Ovary (tissue), 9 donors: ENCODE measurements around the gene SZT2. TPM values are rescaled to one million over a fixed set of nuclear protein-coding genes. Genes with fewer than 3 reads are reported as not detected.

Experiments
- DNase-seq, 5 donors: peaks; one replicate each; pipeline ENCODE4 v3.0.0-alpha.2; 2019 to 2020
- H3K27ac ChIP-seq, 2 donors: fragments of 200-600 bp; one replicate each; pipeline versions ENCODE4 v1.5.1 to v1.8.0; 2019 to 2022
- H3K27me3 ChIP-seq: fragments of 200-600 bp; one replicate; pipeline ENCODE4 v1.8.0; 2022
- H3K36me3 ChIP-seq: fragments of 200-600 bp; sonication (generic); one replicate; pipeline ENCODE4 v1.5.1; 2019
- H3K4me1 ChIP-seq: one replicate; pipeline ENCODE4 v1.8.1; 2013; ENCODE audit warnings: mild to moderate bottlenecking, moderate library complexity; ENCODE audit not compliant: insufficient read depth
- H3K4me3 ChIP-seq: fragments of 200-600 bp; sonication (generic); one replicate; pipeline ENCODE4 v1.5.1; 2017
- H3K9me3 ChIP-seq, 2 donors: fragments of 200-600 bp in 1 of 2; sonication (generic) in 1 of 2; one replicate each; pipeline versions ENCODE4 v1.5.1 to v1.8.1; 2013 to 2019; ENCODE audit warnings: mild to moderate bottlenecking in 1 of 2, moderate library complexity in 1 of 2
- CTCF ChIP-seq, 3 donors: fragments of 450-650 bp in 2 of 3; fragments of 200-600 bp in 1 of 3; IDR thresholded peaks; one replicate each; pipeline versions ENCODE4 v1.5.1 to v1.8.0; 2016 to 2022; ENCODE audit warnings: antibody characterized with exemption in 3 of 3, mild to moderate bottlenecking in 1 of 3
- EP300 ChIP-seq: sonication (generic); formaldehyde crosslinking; IDR thresholded peaks from one replicate; pipeline ENCODE4 v1.6.1; 2017; ENCODE audit warnings: antibody characterized with exemption
- POLR2A ChIP-seq: fragments of 450-650 bp; IDR thresholded peaks from one replicate; pipeline ENCODE4 v1.6.1; 2017; ENCODE audit warnings: antibody characterized with exemption, mild to moderate bottlenecking, moderate library complexity
- WGBS, 3 donors: extraction: QIAGEN DNeasy Blood & Tissue Kit in 1 of 3; methylation state at CpG; one replicate each; pipeline versions ENCODE4 v1.1.5 to v1.1.7; 2013 to 2017; 5-methylcytosine and 5-hydroxymethylcytosine counted together
- intact Hi-C, 4 donors: fragments of 100-400 bp; cut with DNase I; formaldehyde crosslinking; loops; one replicate each; pipeline versions ENCODE4 v1.11.0 to v1.15.1; 2022 to 2023
- polyA plus RNA-seq, 2 donors: library from polyadenylated mRNA; stranded (reverse); fragments of 200-250 nt in 1 of 2; fragments of 350-450 nt in 1 of 2; fragmentation: Illumina TruSeq in 1 of 2; extraction: RNeasy Lipid Tissue Mini Kit (QIAGEN cat#74804) in 1 of 2; gene quantifications; one replicate each; pipeline ENCODE4 v1.2.3, GENCODE V29; 2013 to 2014
- total RNA-seq, 7 donors: library from RNA; depleted of rRNA in 2 of 7; stranded (reverse); fragments of >200 nt in 2 of 7; fragmentation: NEBNext Ultra II Directional in 3 of 7; extraction: Animal tissue kit (Norgen Biotek cat#: 25700) in 3 of 7; gene quantifications; one replicate each; pipeline versions ENCODE4 v1.1.0 to v1.2.4, GENCODE V29; 2016 to 2023
- donor health status: DM: no; HTN: no; CAD: no; lungs with moderate emphysema.
- donor health status: DM: no; HTN: no; CAD: no.
- donor health status: Bipolar disorder and iron deficiency.
- donor health status: DM: yes; HTN: yes; CAD: no.
- donor health status: DM: no; HTN: no; CAD: no.
- donor health status: DM: yes; HTN: yes; CAD: no.

Gene SZT2
- total and polyA plus RNA-seq, 9 donors = 16.8 to 89.3 (median 49.8) TPM

- intact Hi-C loops = no loop called here
- H3K4me1 ChIP-seq = peaks cover 5% of the 10 kb centered on the region
- H3K27me3 ChIP-seq = no peaks in the 10 kb centered on the region
- no peaks in the 10 kb centered on the region for H3K9me3 ChIP-seq
- H3K27ac ChIP-seq = no peak overlapping the region
- no peak overlapping the region for H3K4me3 ChIP-seq
- DNase-seq = no peak
- H3K36me3 ChIP-seq = no peaks in the 10 kb centered on the region
- 72 to 81% (median 77%) methylated on average over 2 of the region's 2 CpGs for WGBS, 3 donors
- no peak for TF ChIP-seq POLR2A
- TF ChIP-seq EP300 = no peak
- TF ChIP-seq CTCF (IDR thresholded peaks at IDR 0.05) = no peak
Observed at GRCh38 chr1:43354471-43354870, 35.2 kb upstream of the SZT2 start.

GRCh38 chr1:43354936-43355335, 34.8 kb upstream of the SZT2 start:
- H3K27ac ChIP-seq = no peak overlapping the region
- no peaks in the 10 kb centered on the region for H3K27me3 ChIP-seq
- intact Hi-C loops = no loop called here
- TF ChIP-seq EP300 (no peak), POLR2A (no peak), CTCF (IDR thresholded peaks at IDR 0.05) (no peak)
- peaks cover 5% of the 10 kb centered on the region for H3K4me1 ChIP-seq
- no peaks in the 10 kb centered on the region for H3K36me3 ChIP-seq
- no peaks in the 10 kb centered on the region for H3K9me3 ChIP-seq
- H3K4me3 ChIP-seq = no peak overlapping the region
- no peak for DNase-seq
- WGBS, 3 donors = 89 to 97% (median 96%) methylated on average over 2 of the region's 2 CpGs

- TF ChIP-seq CTCF (IDR thresholded peaks at IDR 0.05) (no peak), EP300 (no peak), POLR2A (no peak)
- intact Hi-C loops = no loop called here
- Histone ChIP-seq H3K27ac (no peak overlapping the region), H3K36me3 (no peaks in the 10 kb centered on the region), H3K9me3 (no peaks in the 10 kb centered on the region), H3K4me1 (peaks cover 5% of the 10 kb centered on the region), H3K27me3 (no peaks in the 10 kb centered on the region), H3K4me3 (no peak overlapping the region)
- WGBS, 3 donors = 91 to 97% (median 96%) methylated on average over 4 of the region's 4 CpGs
- DNase-seq = no peak
Observed at GRCh38 chr1:43357251-43357650, 32.4 kb upstream of the SZT2 start.

GRCh38 chr1:43358121-43358745, 31.5 kb upstream of the SZT2 start:
- Histone ChIP-seq H3K27me3 (no peaks in the 10 kb centered on the region), H3K4me1 (peaks cover 5% of the 10 kb centered on the region), H3K4me3 (peak overlapping the region; percentile 70), H3K36me3 (no peaks in the 10 kb centered on the region), H3K9me3 (no peaks in the 10 kb centered on the region), H3K27ac (peak overlapping the region in 1 of 2 donors; percentile 52)
- no peak for TF ChIP-seq CTCF (IDR thresholded peaks at IDR 0.05)
- no peak for TF ChIP-seq POLR2A
- no peak for TF ChIP-seq EP300
- WGBS, 3 donors = 0 to 1% (median 1%) methylated on average over 26 to 33 of the region's 33 CpGs
- intact Hi-C loops = no loop called here
- no peak for DNase-seq
